Dendritic cell treated with granulocyte-macrophage colony-stimulating factor and Interleukin-4, amounts not matched to agents 40 ng/mL and 50 ng/mL, for 4 days (primary cell): ENCODE data around the gene USP28.

Source experiments
- H3K27ac Mint-ChIP-seq: one replicate; pipeline ENCODE4 v1.8.0; 2022; ENCODE audit warnings: mild to moderate bottlenecking, mixed read lengths
- H3K27me3 Mint-ChIP-seq: one replicate; pipeline ENCODE4 v1.8.0; 2022; ENCODE audit warnings: mild to moderate bottlenecking, mixed read lengths
- H3K36me3 Mint-ChIP-seq: one replicate; pipeline ENCODE4 v1.8.0; 2022; ENCODE audit warnings: low read depth, mixed read lengths
- H3K4me1 Mint-ChIP-seq: one replicate; pipeline ENCODE4 v1.8.0; 2022; ENCODE audit warnings: low read depth, mixed read lengths
- H3K4me3 Mint-ChIP-seq: one replicate; pipeline ENCODE4 v1.8.0; 2022; ENCODE audit warnings: mild to moderate bottlenecking, moderate library complexity, mixed read lengths
- H3K9me3 Mint-ChIP-seq: one replicate; pipeline ENCODE4 v1.8.0; 2022; ENCODE audit warnings: mixed read lengths
- intact Hi-C: fragments of 100-400 bp; cut with micrococcal nuclease; formaldehyde crosslinking; loops from one replicate; pipeline ENCODE4 v1.15.0; 2022

The USP28 gene

GRCh38 chr11:113840932-113841664 is 34.3 kb downstream of the USP28 start:
- Mint-ChIP-seq H3K27me3 (no peaks in the 10 kb centered on the region), H3K9me3 (no peaks in the 10 kb centered on the region), H3K4me3 (no peak overlapping the region), H3K27ac (no peak overlapping the region), H3K4me1 (peaks cover 5% of the 10 kb centered on the region), H3K36me3 (peaks cover 27% of the 10 kb centered on the region)
- intact Hi-C loops = no loop called here

- Mint-ChIP-seq H3K4me3 (no peak overlapping the region), H3K27ac (no peak overlapping the region), H3K9me3 (no peaks in the 10 kb centered on the region), H3K27me3 (no peaks in the 10 kb centered on the region), H3K4me1 (peaks cover 5% of the 10 kb centered on the region), H3K36me3 (peaks cover 24% of the 10 kb centered on the region)
- intact Hi-C loops = no loop called here
Observed at GRCh38 chr11:113839842-113840241, 35.5 kb downstream of the USP28 start.

- Mint-ChIP-seq H3K27me3 (no peaks in the 10 kb centered on the region), H3K36me3 (peaks cover 15% of the 10 kb centered on the region), H3K4me3 (no peak overlapping the region), H3K4me1 (peaks cover 5% of the 10 kb centered on the region), H3K27ac (no peak overlapping the region), H3K9me3 (no peaks in the 10 kb centered on the region)
- intact Hi-C loops = no loop called here
Observed at GRCh38 chr11:113838005-113838404, 37.4 kb downstream of the USP28 start.

DNA sequence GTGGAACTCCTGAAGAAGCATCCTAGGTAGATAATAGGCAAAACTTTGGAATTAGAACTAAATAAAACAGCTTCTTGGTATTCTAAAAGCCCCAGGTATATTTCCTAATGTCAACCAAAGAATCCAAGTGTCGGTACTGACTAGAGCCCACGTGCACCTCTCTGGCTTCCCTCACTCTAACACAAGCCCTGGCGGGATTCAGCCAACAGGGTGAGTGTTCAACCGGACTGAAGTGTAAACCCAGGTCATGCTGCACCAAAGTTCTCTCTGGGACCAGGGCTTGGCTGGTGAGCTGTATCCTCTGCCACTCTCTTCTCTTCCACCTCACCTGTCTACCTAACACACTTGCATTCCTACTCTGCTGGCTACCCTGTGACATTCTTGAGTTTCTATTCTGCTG is 40.1 kb downstream of the USP28 start:
- intact Hi-C loops = no loop called here
- Mint-ChIP-seq H3K36me3 (peaks cover 21% of the 10 kb centered on the region), H3K4me1 (peaks cover 10% of the 10 kb centered on the region), H3K27ac (no peak overlapping the region), H3K27me3 (no peaks in the 10 kb centered on the region), H3K9me3 (no peaks in the 10 kb centered on the region), H3K4me3 (no peak overlapping the region)

DNA sequence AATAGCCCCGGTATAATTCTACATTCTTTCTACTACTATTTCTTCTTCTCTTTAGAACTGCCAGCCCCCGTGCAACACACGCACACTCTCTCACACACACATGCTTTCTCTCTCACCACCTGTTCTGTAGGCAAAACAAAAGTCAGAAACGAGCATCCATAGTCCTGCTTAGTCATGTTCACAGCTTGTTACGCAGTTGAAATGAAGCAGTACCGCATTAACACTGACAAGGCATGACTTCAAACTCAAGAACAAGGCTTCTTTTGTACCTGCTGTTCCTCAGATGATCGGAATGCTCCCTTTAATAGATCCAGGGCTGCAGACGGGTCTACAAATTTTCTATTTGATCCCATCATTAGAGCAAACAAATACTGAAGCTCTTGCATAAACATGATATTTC is 42.2 kb downstream of the USP28 start:
- Mint-ChIP-seq H3K9me3 (no peaks in the 10 kb centered on the region), H3K27ac (no peak overlapping the region), H3K4me1 (peaks cover 5% of the 10 kb centered on the region), H3K27me3 (no peaks in the 10 kb centered on the region), H3K4me3 (no peak overlapping the region), H3K36me3 (peaks cover 24% of the 10 kb centered on the region)
- intact Hi-C loops = no loop called here

DNA sequence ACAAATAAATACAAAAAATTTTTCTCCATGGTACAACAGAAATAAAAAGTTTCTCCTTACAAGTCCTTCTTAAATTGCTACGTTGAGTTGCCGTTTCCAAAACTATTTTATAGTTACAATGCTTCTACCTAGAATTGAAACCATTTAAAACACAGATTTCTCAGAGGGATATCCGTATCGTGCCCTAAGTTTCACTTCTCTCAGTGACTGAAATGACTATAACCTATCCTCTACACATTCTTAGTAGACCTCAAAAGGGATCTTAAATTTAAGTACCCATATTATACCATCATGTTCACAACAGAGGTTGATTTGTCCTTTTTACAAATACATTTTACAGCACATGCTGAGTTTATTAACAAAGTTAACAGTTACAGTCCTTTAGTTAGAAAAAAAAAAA is 44.1 kb downstream of the USP28 start:
- no peaks in the 10 kb centered on the region for H3K9me3 Mint-ChIP-seq
- peaks cover 37% of the 10 kb centered on the region for H3K36me3 Mint-ChIP-seq
- H3K4me1 Mint-ChIP-seq = peaks cover 5% of the 10 kb centered on the region
- no peak overlapping the region for H3K27ac Mint-ChIP-seq
- H3K27me3 Mint-ChIP-seq = no peaks in the 10 kb centered on the region
- intact Hi-C loops = no loop called here
- no peak overlapping the region for H3K4me3 Mint-ChIP-seq

- H3K36me3 Mint-ChIP-seq = peaks cover 52% of the 10 kb centered on the region
Observed at GRCh38 chr11:113829751-113830150, 45.6 kb downstream of the USP28 start.

GRCh38 chr11:113828191-113828590 is 47.2 kb downstream of the USP28 start:
- Mint-ChIP-seq H3K9me3 (no peaks in the 10 kb centered on the region), H3K4me1 (peaks cover 5% of the 10 kb centered on the region), H3K27ac (no peak overlapping the region), H3K27me3 (no peaks in the 10 kb centered on the region), H3K4me3 (no peak overlapping the region), H3K36me3 (peaks cover 62% of the 10 kb centered on the region)
- intact Hi-C loops = no loop called here

More at GRCh38 chr11:113829751-113830150, 45.6 kb downstream of the USP28 start:
- H3K27me3 Mint-ChIP-seq = no peaks in the 10 kb centered on the region
- H3K4me1 Mint-ChIP-seq = peaks cover 5% of the 10 kb centered on the region
- H3K9me3 Mint-ChIP-seq = no peaks in the 10 kb centered on the region
- no peak overlapping the region for H3K4me3 Mint-ChIP-seq
- intact Hi-C loops = no loop called here
- no peak overlapping the region for H3K27ac Mint-ChIP-seq

- no peak overlapping the region for H3K4me3 Mint-ChIP-seq
- no peaks in the 10 kb centered on the region for H3K9me3 Mint-ChIP-seq
- intact Hi-C loops = no loop called here
- H3K4me1 Mint-ChIP-seq = peaks cover 5% of the 10 kb centered on the region
- H3K27me3 Mint-ChIP-seq = no peaks in the 10 kb centered on the region
- H3K27ac Mint-ChIP-seq = no peak overlapping the region
- H3K36me3 Mint-ChIP-seq = peaks cover 65% of the 10 kb centered on the region
Observed at GRCh38 chr11:113827477-113827876, 47.9 kb downstream of the USP28 start.

DNA sequence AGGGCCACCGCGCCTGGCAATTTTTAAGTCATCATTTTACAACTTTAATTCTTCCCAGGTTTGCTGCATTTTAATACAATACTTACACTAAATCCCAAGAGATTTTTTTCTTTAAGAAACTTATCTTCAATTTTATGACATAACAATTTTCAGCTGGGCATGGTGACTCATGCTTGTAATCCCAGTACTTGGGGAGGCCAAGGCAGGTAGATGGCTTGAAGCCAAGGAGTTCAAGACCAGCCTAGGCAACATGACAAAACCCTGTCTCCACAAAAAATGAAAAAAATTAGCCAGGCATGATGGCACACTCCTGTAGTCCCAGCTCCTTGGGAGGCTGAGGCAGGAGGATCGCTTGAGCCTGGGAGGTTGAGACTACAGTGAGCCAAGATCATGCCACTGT is 56.9 kb downstream of the USP28 start:
- no peaks in the 10 kb centered on the region for H3K9me3 Mint-ChIP-seq
- no peaks in the 10 kb centered on the region for H3K4me1 Mint-ChIP-seq
- peaks cover 67% of the 10 kb centered on the region for H3K36me3 Mint-ChIP-seq
- no peak overlapping the region for H3K27ac Mint-ChIP-seq
- H3K4me3 Mint-ChIP-seq = no peak overlapping the region
- intact Hi-C loops = no loop called here
- H3K27me3 Mint-ChIP-seq = no peaks in the 10 kb centered on the region

DNA sequence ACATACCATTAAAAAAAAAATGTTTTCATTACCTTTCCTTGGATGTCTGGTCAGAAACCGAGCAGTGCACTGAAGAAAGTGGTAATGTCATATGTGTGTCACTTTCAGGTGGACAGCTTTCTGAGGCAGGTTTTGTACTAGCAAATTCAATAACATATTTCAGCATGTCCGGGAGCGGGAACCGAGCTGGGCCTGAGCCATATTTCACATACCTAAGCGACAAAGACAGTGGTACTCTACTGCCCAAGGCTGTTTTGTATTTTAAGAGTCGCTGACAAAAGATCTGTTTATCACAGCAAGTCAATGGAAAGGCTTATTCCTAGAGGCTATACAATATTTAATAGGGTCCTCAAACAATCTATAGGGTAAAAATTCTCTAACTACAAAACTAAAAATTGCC is 57.7 kb downstream of the USP28 start:
- Mint-ChIP-seq H3K27ac (no peak overlapping the region), H3K9me3 (no peaks in the 10 kb centered on the region), H3K36me3 (peaks cover 61% of the 10 kb centered on the region), H3K4me3 (no peak overlapping the region), H3K4me1 (no peaks in the 10 kb centered on the region), H3K27me3 (no peaks in the 10 kb centered on the region)
- intact Hi-C loops = no loop called here

DNA sequence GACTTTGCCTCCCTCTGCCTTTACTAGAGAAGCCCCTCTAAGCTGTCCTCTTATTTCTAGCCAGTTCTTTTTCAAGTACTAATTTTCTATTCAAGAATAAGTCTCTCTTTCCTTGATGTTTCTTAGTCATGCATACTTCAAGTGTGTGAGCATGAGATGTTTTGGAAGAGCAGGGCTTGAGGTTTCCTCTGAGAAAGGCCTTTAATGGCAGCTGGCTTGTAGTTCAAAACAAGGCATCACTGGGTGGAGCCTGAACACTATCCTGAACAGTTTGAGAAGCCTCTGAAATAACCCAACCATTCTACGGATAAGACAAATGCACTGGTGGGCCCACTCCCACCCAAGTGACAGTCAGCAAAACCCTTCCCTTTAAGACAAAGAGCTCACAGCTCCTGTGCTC is 58.2 kb downstream of the USP28 start:
- intact Hi-C loops = no loop called here
- H3K36me3 Mint-ChIP-seq = peaks cover 61% of the 10 kb centered on the region

GRCh38 chr11:113814181-113814580 is 61.2 kb downstream of the USP28 start:
- Mint-ChIP-seq H3K36me3 (peaks cover 59% of the 10 kb centered on the region), H3K4me1 (no peaks in the 10 kb centered on the region)

More for the DNA sequence above, 58.2 kb downstream of the USP28 start:
- Mint-ChIP-seq H3K4me1 (no peaks in the 10 kb centered on the region), H3K27ac (no peak overlapping the region), H3K27me3 (no peaks in the 10 kb centered on the region), H3K9me3 (no peaks in the 10 kb centered on the region), H3K4me3 (no peak overlapping the region)

GRCh38 chr11:113808931-113809330 is 66.4 kb downstream of the USP28 start:
- no peak overlapping the region for H3K27ac Mint-ChIP-seq
- no peaks in the 10 kb centered on the region for H3K27me3 Mint-ChIP-seq
- no peak overlapping the region for H3K4me3 Mint-ChIP-seq
- intact Hi-C loops = no loop called here
- H3K9me3 Mint-ChIP-seq = no peaks in the 10 kb centered on the region
- H3K4me1 Mint-ChIP-seq = no peaks in the 10 kb centered on the region
- H3K36me3 Mint-ChIP-seq = peaks cover 83% of the 10 kb centered on the region

More at GRCh38 chr11:113814181-113814580, 61.2 kb downstream of the USP28 start:
- Mint-ChIP-seq H3K27me3 (no peaks in the 10 kb centered on the region), H3K4me3 (no peak overlapping the region), H3K9me3 (no peaks in the 10 kb centered on the region), H3K27ac (no peak overlapping the region)
- intact Hi-C loops = no loop called here

GRCh38 chr11:113806406-113806805 is 69.0 kb downstream of the USP28 start:
- Mint-ChIP-seq H3K27ac (no peak overlapping the region), H3K9me3 (no peaks in the 10 kb centered on the region), H3K36me3 (peaks cover 86% of the 10 kb centered on the region), H3K27me3 (no peaks in the 10 kb centered on the region), H3K4me1 (no peaks in the 10 kb centered on the region), H3K4me3 (no peak overlapping the region)
- intact Hi-C loops = loop anchor here (2.0 kb wide), 1 partner anchor 456 kb away; no protein-coding TSS in a partner anchor
